ENCODE measurements around the gene ENDOV.
"Not testable (repeated sequence)": the region's sequence is repeated elsewhere in the genome, so short reads cannot be mapped to it uniquely, and the experiment has no call there.

GRCh38 chr17:80402102-80402501, 12.9 kb upstream of the ENDOV start:
- not testable (repeated sequence) for TF ChIP-seq CTCF (conservative IDR thresholded peaks at IDR 0.05 in 1 of 2, IDR thresholded peaks at IDR 0.05 in 1 of 2; ENCODE audit: low read depth in 1 of 2, low read length in 2 of 2); EZH2 (IDR thresholded peaks at IDR 0.05; ENCODE audit: low read length, missing control alignments)

Measured in fibroblast of lung (primary cell).